ENCODE measurements around the gene BABAM2.

BABAM2 gene

GRCh38 chr2:28377984-28378678 is 487.6 kb downstream of the BABAM2 start:
- no peak for DNase-seq (ENCODE audit: extremely low spot score)
- CTCF ChIA-PET, result no interaction called here
- TF ChIP-seq BHLHE40 (IDR thresholded peaks at IDR 0.05; ENCODE audit: borderline replicate concordance), result no peak
- no peak for TF ChIP-seq NFRKB (IDR thresholded peaks at IDR 0.05)
- TF ChIP-seq SP1 (IDR thresholded peaks at IDR 0.05), result no peak
- no peak for TF ChIP-seq LEF1 (IDR thresholded peaks at IDR 0.05; ENCODE audit: borderline replicate concordance)
- no peak for TF ChIP-seq L3MBTL2 (conservative IDR thresholded peaks at IDR 0.05)
- TF ChIP-seq ELF4 (IDR thresholded peaks at IDR 0.05), result no peak
- peak; percentile 35 for TF ChIP-seq PKNOX1 (IDR thresholded peaks at IDR 0.05)
- no peak for TF ChIP-seq SUZ12 (IDR thresholded peaks at IDR 0.05)
- POLR2A ChIA-PET, result no interaction called here

- DNase-seq (ENCODE audit: extremely low spot score), result no peak
- TF ChIP-seq TARDBP (IDR thresholded peaks at IDR 0.05), result no peak
- TF ChIP-seq NFRKB (IDR thresholded peaks at IDR 0.05), result no peak
- TF ChIP-seq FOXA1 (IDR thresholded peaks at IDR 0.05), result no peak
- no peak for TF ChIP-seq LEF1 (IDR thresholded peaks at IDR 0.05; ENCODE audit: borderline replicate concordance)
- no peak for TF ChIP-seq SP1 (IDR thresholded peaks at IDR 0.05)
- TF ChIP-seq ZNF384 (IDR thresholded peaks at IDR 0.05), result no peak
- TF ChIP-seq HDGF (IDR thresholded peaks at IDR 0.05; ENCODE audit: borderline replicate concordance), result no peak
- no peak for TF ChIP-seq ELF4 (IDR thresholded peaks at IDR 0.05)
- TF ChIP-seq CTBP1 (IDR thresholded peaks at IDR 0.05; ENCODE audit: borderline replicate concordance), result no peak
- TF ChIP-seq BHLHE40 (IDR thresholded peaks at IDR 0.05; ENCODE audit: borderline replicate concordance), result no peak
- TF ChIP-seq SUZ12 (IDR thresholded peaks at IDR 0.05), result no peak
- no peak for TF ChIP-seq L3MBTL2 (conservative IDR thresholded peaks at IDR 0.05)
- TF ChIP-seq ARNT (IDR thresholded peaks at IDR 0.05), result no peak
- TF ChIP-seq FOXM1 (IDR thresholded peaks at IDR 0.05; ENCODE audit: borderline replicate concordance), result no peak
- no peak for TF ChIP-seq FOXK2 (IDR thresholded peaks at IDR 0.05)
- TF ChIP-seq PKNOX1 (IDR thresholded peaks at IDR 0.05), result no peak
- CTCF ChIA-PET, result interaction anchor here (0.6 kb wide), 1 partner anchor 11 kb away, joined by 3 read pairs; no protein-coding TSS in a partner anchor
- POLR2A ChIA-PET, result no interaction called here
These were observed 488.4 kb downstream of the BABAM2 start for GRCh38 chr2:28378679-28379584.

- ChIA-PET CTCF (interaction anchor here (0.6 kb wide), 2 partner anchors 37 to 441 kb away, joined by 3 read pairs; no protein-coding TSS in a partner anchor), POLR2A (no interaction called here)
- no peak for DNase-seq (ENCODE audit: extremely low spot score)
- no peak for TF ChIP-seq FOXM1 (IDR thresholded peaks at IDR 0.05; ENCODE audit: borderline replicate concordance)
- TF ChIP-seq BHLHE40 (IDR thresholded peaks at IDR 0.05; ENCODE audit: borderline replicate concordance), result no peak
- no peak for TF ChIP-seq FOXA1 (IDR thresholded peaks at IDR 0.05)
- TF ChIP-seq FOXK2 (IDR thresholded peaks at IDR 0.05), result no peak
- TF ChIP-seq CTBP1 (IDR thresholded peaks at IDR 0.05; ENCODE audit: borderline replicate concordance), result no peak
- TF ChIP-seq ARNT (IDR thresholded peaks at IDR 0.05), result no peak
- no peak for TF ChIP-seq NFRKB (IDR thresholded peaks at IDR 0.05)
- no peak for TF ChIP-seq TARDBP (IDR thresholded peaks at IDR 0.05)
- no peak for TF ChIP-seq ELF4 (IDR thresholded peaks at IDR 0.05)
- TF ChIP-seq SUZ12 (IDR thresholded peaks at IDR 0.05), result no peak
- TF ChIP-seq PKNOX1 (IDR thresholded peaks at IDR 0.05), result no peak
These were observed 489.7 kb downstream of the BABAM2 start for GRCh38 chr2:28380219-28380618.

GRCh38 chr2:28381225-28382180 is 491.0 kb downstream of the BABAM2 start:
- no peak for DNase-seq (ENCODE audit: extremely low spot score)
- CTCF ChIA-PET, result interaction anchor here (0.6 kb wide), 1 partner anchor 510 kb away, joined by 3 read pairs; no protein-coding TSS in a partner anchor
- no peak for TF ChIP-seq FOXA1 (IDR thresholded peaks at IDR 0.05)
- no peak for TF ChIP-seq HDGF (IDR thresholded peaks at IDR 0.05; ENCODE audit: borderline replicate concordance)
- no peak for TF ChIP-seq ELF4 (IDR thresholded peaks at IDR 0.05)
- TF ChIP-seq PKNOX1 (IDR thresholded peaks at IDR 0.05), result no peak
- TF ChIP-seq FOXM1 (IDR thresholded peaks at IDR 0.05; ENCODE audit: borderline replicate concordance), result no peak
- no peak for TF ChIP-seq L3MBTL2 (conservative IDR thresholded peaks at IDR 0.05)
- TF ChIP-seq ZNF384 (IDR thresholded peaks at IDR 0.05), result no peak
- no peak for TF ChIP-seq ARNT (IDR thresholded peaks at IDR 0.05)
- TF ChIP-seq TARDBP (IDR thresholded peaks at IDR 0.05), result no peak
- no peak for TF ChIP-seq SUZ12 (IDR thresholded peaks at IDR 0.05)
- no peak for TF ChIP-seq FOXK2 (IDR thresholded peaks at IDR 0.05)
- POLR2A ChIA-PET, result interaction anchor here (2.0 kb wide), 1 partner anchor 9 kb away, joined by 8 read pairs; no protein-coding TSS in a partner anchor

Data from HEK293T (cell line).